ENCODE results near the gene KBTBD13. TPM values are rescaled to one million over a fixed set of nuclear protein-coding genes. Genes with fewer than 3 reads are reported as not detected.

KBTBD13 gene
- total and polyA plus RNA-seq, 10 donors, result not detected

DNA sequence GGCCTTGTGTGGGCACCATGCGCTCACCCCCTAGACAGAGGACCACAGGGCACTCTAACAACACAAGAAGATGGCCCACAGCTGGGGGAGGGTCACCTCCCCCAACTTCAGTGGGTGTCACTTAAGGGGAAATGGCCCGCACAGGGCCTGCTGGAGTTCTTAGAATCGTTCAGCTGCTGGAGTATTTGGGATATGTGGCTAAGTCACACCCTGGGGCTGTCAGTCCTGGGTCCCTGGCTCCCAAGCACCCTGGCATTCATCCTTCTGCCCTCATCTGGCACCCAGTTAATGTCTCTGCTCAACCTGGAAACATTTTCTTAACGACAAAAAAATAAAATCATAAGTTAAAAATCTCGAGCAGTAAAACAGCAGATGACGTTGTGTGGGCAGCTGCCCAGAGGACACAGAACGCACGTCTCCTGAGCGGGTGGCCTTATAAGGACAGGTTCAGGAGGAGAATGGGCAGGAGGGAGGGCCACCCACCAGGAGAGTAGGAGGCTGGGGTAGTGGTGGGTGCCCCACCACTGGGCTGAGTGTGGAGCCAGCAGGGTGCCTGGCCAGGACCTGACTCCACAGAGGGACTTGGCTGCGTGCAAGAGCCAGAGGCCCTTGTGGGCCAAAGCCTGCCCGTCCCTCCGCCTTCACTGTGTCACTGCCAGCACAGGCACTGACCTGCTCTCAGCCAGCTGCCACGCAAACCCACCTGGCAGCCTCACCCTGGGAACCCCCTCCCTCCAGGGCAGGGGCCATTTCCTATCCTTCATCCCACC is 11.5 kb downstream of the KBTBD13 start:
- H3K36me3 ChIP-seq, result peaks cover 0 to 7% (median 0%) of the 10 kb centered on the region in 6 donors
- peak overlapping the region in 3 of 8 donors; percentile 8 to 59 (median 8) for H3K27ac ChIP-seq
- TF ChIP-seq POLR2AphosphoS5 (IDR thresholded peaks at IDR 0.05) (peak in 2 of 3 donors; percentile 10 to 51), POLR2A (IDR thresholded peaks at IDR 0.05) (no peak)
- H3K9me3 ChIP-seq, result no peaks in the 10 kb centered on the region
- no peak for DNase-seq
- H3K27me3 ChIP-seq (replicated peaks in 1 of 7), result peaks cover 0 to 27% (median 0%) of the 10 kb centered on the region in 7 donors
- no peak overlapping the region for H3K4me3 ChIP-seq
- peaks cover 0 to 62% (median 11%) of the 10 kb centered on the region in 6 donors for H3K4me1 ChIP-seq
- intact Hi-C loops (cut with DNase I; ENCODE audit: low total_unique reads), result no loop called here
- WGBS, 5 donors, result 79 to 87% (median 85%) methylated on average over 12 to 13 of the region's 13 CpGs

DNA sequence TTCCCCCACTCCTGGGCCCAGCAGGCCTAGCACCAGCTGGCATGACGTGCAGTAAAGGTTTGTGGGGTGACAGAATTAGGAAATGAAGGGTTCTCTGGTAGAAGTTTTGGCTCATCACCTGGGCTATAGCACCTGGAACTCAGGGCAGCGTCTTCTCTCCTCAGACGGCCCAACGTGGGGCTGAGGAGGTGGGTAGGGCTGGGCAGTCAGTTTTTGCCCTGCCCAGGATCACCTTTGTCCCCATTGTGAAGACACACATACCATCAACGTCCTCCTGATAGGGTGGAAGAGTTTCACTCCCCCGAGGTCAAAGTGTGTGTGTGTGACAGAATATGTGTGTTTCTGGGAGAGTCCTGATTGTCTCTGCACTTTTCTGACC is 12.1 kb downstream of the KBTBD13 start:
- DNase-seq, result no peak
- Histone ChIP-seq H3K27me3 (replicated peaks in 1 of 7) (peaks cover 0 to 21% (median 0%) of the 10 kb centered on the region in 7 donors), H3K36me3 (peaks cover 0 to 10% (median 0%) of the 10 kb centered on the region in 6 donors), H3K4me3 (no peak overlapping the region), H3K27ac (peak overlapping the region in 3 of 8 donors; percentile 8 to 59 (median 8)), H3K9me3 (no peaks in the 10 kb centered on the region), H3K4me1 (peaks cover 0 to 56% (median 8%) of the 10 kb centered on the region in 6 donors)
- 61 to 76% (median 69%) methylated on average over 6 of the region's 6 CpGs for WGBS, 5 donors
- intact Hi-C loops (cut with DNase I; ENCODE audit: low total_unique reads), result no loop called here
- TF ChIP-seq, protein P1, sequence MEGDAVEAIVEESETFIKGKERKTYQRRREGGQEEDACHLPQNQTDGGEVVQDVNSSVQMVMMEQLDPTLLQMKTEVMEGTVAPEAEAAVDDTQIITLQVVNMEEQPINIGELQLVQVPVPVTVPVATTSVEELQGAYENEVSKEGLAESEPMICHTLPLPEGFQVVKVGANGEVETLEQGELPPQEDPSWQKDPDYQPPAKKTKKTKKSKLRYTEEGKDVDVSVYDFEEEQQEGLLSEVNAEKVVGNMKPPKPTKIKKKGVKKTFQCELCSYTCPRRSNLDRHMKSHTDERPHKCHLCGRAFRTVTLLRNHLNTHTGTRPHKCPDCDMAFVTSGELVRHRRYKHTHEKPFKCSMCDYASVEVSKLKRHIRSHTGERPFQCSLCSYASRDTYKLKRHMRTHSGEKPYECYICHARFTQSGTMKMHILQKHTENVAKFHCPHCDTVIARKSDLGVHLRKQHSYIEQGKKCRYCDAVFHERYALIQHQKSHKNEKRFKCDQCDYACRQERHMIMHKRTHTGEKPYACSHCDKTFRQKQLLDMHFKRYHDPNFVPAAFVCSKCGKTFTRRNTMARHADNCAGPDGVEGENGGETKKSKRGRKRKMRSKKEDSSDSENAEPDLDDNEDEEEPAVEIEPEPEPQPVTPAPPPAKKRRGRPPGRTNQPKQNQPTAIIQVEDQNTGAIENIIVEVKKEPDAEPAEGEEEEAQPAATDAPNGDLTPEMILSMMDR (IDR thresholded peaks at IDR 0.05 in 8 of 11, conservative IDR thresholded peaks at IDR 0.05 in 3 of 11), result no peak
- TF ChIP-seq POLR2A (IDR thresholded peaks at IDR 0.05) (no peak), POLR2AphosphoS5 (IDR thresholded peaks at IDR 0.05) (no peak)

DNA sequence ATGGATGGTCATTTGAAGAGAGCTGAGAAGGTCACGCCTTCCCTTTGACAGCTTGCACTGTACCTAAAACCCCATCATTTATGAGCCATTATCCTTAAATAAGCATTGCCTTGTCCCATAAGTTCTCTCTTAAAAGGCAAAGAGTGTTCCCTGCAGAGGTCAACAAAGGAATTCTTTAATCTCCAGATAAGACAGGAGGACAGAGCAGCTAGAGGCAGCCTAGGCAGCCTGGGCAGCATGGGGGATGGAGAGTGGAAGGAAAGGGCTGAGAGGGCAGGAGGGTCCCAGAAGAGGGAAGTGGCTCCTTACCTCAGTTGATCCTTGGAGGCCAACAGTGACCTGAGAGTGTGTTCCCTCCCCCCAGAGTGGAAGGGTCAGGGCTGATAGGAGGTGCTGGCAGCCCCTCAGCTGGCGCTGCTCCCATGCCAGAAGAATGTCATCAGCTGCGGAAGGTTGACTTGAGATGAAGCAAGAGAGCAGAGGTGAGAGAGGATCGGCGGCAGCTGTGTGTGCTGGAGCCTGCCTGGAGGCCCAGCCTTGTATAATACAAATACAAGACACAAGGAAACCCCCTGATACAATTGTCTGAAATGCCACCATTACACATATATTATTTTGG is 12.8 kb downstream of the KBTBD13 start:
- peaks cover 0 to 14% (median 0%) of the 10 kb centered on the region in 7 donors for H3K27me3 ChIP-seq (replicated peaks in 1 of 7)
- H3K27ac ChIP-seq, result peak overlapping the region in 2 of 8 donors; percentile 4 to 59
- WGBS, 5 donors, result 70 to 88% (median 77%) methylated on average over 5 of the region's 5 CpGs
- DNase-seq, result no peak
- intact Hi-C loops (cut with DNase I; ENCODE audit: low total_unique reads), result no loop called here
- H3K36me3 ChIP-seq, result peaks cover 0 to 11% (median 0%) of the 10 kb centered on the region in 6 donors
- H3K4me1 ChIP-seq, result peaks cover 0 to 49% (median 6%) of the 10 kb centered on the region in 6 donors
- TF ChIP-seq POLR2AphosphoS5 (IDR thresholded peaks at IDR 0.05) (peak in 2 of 3 donors; percentile 57 to 58), POLR2A (IDR thresholded peaks at IDR 0.05) (no peak)
- TF ChIP-seq, protein P1 (IDR thresholded peaks at IDR 0.05 in 8 of 11, conservative IDR thresholded peaks at IDR 0.05 in 3 of 11), result no peak
- no peak overlapping the region for H3K4me3 ChIP-seq
- no peaks in the 10 kb centered on the region for H3K9me3 ChIP-seq

DNA sequence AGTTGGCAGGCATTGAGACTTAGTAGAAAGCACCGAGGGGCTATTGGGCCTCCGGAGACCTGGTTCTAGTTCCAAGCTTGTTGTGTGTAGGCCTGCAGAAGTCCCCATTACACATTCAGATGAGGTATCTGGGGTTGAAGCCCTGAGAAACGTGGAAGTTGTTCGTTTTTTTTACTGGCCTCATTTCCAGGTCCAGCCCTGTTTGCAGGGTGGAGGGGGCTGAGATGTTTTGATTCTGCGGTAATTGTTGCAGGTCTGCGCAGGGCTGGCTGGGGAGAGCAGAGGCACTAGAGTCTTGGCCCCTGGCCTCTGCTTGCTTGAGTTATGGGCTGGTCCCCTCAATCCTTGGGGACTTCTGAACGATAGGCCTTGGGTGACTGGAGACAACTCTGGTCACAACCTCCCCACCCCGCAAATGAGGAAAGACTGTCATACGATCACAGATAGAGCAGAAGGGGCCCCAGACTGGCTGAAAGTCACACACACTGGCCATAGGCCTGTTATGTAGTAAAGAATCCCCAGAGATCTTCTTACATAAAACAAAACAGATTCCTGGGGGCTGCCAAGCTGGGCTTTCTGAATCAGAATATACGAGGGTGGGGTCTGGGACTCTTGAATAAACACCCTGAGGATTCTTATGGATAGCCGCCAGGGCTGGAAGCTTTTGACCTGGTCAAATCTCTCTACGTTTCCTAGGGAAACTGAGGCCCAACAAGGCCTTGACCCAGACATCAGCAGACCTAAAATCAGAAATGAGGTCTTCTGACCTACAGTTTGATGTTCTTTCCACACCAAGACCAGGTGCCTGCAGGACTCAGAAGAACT is 15.6 kb downstream of the KBTBD13 start:
- no peaks in the 10 kb centered on the region for H3K9me3 ChIP-seq
- peaks cover 0 to 29% (median under 1%) of the 10 kb centered on the region in 6 donors for H3K36me3 ChIP-seq
- H3K4me3 ChIP-seq, result no peak overlapping the region
- DNase-seq, result no peak
- TF ChIP-seq, protein P1 (IDR thresholded peaks at IDR 0.05 in 8 of 11, conservative IDR thresholded peaks at IDR 0.05 in 3 of 11), result no peak
- TF ChIP-seq POLR2A (IDR thresholded peaks at IDR 0.05) (no peak), POLR2AphosphoS5 (IDR thresholded peaks at IDR 0.05) (no peak)
- H3K27me3 ChIP-seq (replicated peaks in 1 of 7), result no peaks in the 10 kb centered on the region
- H3K27ac ChIP-seq, result no peak overlapping the region
- intact Hi-C loops (cut with DNase I; ENCODE audit: low total_unique reads), result no loop called here
- H3K4me1 ChIP-seq, result peaks cover 0 to 22% (median 4%) of the 10 kb centered on the region in 6 donors
- 87 to 96% (median 91%) methylated on average over 11 to 12 of the region's 12 CpGs for WGBS, 5 donors

All from spleen (tissue), 11 donors.